ENCODE data around the gene BID.

GRCh38 chr22:17773606-17774205 lies 563 bp downstream of the BID start:
- TF ChIP-seq TEAD4 (CRISPR knock-in tag; IDR thresholded peaks at IDR 0.05) (no peak), CTCF (IDR thresholded peaks at IDR 0.05) (no peak), ATF2 (CRISPR knock-in tag; IDR thresholded peaks at IDR 0.05; ENCODE audit: borderline replicate concordance, low read depth) (no peak), MAX (CRISPR knock-in tag; IDR thresholded peaks at IDR 0.05) (no peak), NR3C1 (CRISPR knock-in tag; conservative IDR thresholded peaks at IDR 0.05; ENCODE audit: low read depth) (no peak), ZNF423 (CRISPR knock-in tag; IDR thresholded peaks at IDR 0.05) (no peak), PREB (CRISPR knock-in tag; IDR thresholded peaks at IDR 0.05; ENCODE audit: borderline replicate concordance) (no peak), ESRRA (CRISPR knock-in tag; IDR thresholded peaks at IDR 0.05; ENCODE audit: borderline replicate concordance) (no peak), NR1H2 (CRISPR knock-in tag; IDR thresholded peaks at IDR 0.05) (no peak), NFE2L1 (CRISPR knock-in tag; IDR thresholded peaks at IDR 0.05) (no peak), SP1 (CRISPR knock-in tag; conservative IDR thresholded peaks at IDR 0.05) (0 out of 2 replicates have a peak, but pooled peaks have one; percentile 21), USF2 (CRISPR knock-in tag; IDR thresholded peaks at IDR 0.05) (peak; percentile 31; the same call in 1 of the 2 replicates), CREM (CRISPR knock-in tag; IDR thresholded peaks at IDR 0.05) (no peak)

Data from WTC11 (cell line).